GM12874 (cell line): Measurements from ENCODE around the gene LSM10.

Experiments
- TF ChIP-seq, protein P1 (sequence below): IDR thresholded peaks from 2 replicates; pipeline ENCODE4 v1.5.1; 2011; ENCODE audit warnings: low read depth, mild to moderate bottlenecking, control low read depth, low read length, moderate library complexity; ENCODE audit not compliant: insufficient read depth

The LSM10 gene

DNA sequence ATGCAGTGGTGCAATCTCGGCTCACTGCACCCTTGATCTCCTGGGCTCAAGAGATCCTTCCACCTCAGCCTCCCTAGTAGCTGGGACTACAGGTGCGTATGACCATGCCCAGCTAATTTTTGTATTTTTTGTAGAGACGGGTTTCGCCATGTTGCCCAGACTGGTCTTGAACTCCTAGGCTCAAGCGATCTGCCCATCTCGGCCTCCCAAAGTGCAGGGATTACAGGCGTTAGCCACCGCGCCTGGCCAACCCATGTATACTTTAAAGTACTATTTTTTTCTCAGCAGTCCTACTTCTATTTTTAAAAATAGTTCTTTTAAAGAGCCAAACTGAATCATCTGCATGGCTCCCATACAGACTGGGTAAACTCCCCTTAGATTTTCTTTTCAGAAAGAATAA, 15.5 kb downstream of the LSM10 start:
- TF ChIP-seq, protein P1, sequence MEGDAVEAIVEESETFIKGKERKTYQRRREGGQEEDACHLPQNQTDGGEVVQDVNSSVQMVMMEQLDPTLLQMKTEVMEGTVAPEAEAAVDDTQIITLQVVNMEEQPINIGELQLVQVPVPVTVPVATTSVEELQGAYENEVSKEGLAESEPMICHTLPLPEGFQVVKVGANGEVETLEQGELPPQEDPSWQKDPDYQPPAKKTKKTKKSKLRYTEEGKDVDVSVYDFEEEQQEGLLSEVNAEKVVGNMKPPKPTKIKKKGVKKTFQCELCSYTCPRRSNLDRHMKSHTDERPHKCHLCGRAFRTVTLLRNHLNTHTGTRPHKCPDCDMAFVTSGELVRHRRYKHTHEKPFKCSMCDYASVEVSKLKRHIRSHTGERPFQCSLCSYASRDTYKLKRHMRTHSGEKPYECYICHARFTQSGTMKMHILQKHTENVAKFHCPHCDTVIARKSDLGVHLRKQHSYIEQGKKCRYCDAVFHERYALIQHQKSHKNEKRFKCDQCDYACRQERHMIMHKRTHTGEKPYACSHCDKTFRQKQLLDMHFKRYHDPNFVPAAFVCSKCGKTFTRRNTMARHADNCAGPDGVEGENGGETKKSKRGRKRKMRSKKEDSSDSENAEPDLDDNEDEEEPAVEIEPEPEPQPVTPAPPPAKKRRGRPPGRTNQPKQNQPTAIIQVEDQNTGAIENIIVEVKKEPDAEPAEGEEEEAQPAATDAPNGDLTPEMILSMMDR: no peak

DNA sequence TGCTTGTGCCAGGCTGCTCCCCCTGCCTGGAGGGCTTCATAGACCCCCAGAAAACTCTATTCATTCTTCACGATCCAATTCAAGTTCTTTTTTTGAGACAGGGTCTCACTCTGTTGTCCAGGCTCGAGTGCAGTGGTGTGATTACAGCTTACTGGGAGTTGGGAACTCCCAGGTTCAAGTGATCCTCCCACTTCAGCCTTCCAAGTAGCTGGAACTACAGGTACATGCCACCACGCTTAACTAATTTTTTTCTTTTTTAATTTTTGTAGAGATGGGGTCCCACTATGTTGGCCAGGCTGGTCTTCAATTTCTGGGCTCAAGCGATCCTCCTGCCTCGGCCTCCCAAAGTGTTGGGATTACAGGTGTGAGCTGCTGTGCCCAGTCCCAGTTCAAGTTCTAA, 16.3 kb downstream of the LSM10 start:
- TF ChIP-seq, protein P1: no peak

DNA sequence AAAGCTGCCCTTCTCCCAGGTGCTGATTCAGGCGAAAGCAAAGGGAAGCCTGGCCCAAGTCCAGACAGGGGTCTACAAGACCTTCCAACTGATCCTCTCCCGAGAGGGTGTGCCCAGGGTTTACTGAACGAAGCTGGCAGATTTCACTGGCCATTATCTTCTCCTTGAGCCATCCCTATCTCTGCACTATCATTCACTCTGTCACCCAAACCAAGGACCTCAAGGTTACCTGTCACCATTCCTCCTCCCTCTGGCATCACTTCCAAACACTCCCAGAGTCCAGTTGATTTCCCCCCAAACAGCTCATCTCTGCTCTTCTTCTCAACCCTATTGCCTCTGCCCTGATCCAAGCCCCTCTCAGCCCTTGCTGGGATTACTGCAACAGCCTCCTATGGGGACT, 16.9 kb downstream of the LSM10 start:
- TF ChIP-seq, protein P1: no peak

DNA sequence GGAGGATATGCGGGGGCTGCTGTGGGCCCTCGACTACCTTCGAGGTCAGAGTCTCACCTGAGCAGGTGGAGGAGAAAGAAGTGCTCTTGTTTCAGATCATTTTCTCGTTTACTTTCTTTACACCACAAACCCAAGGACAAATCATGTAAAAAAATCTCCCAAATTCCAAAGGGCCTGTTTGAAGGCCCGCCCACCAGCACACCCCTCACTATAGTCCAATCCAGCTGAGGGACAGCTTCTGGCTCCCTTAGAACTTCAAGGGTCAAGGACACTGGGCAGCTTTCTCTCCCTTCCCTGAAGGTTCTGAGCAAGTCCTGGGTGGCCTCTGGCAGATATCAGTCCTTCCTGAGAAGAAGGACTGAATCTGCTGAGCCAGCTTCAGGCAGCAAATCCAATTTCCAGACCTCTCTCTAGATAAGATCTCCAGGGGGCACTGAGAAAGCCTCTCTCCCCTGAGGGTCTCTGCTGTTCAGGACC, 17.5 kb downstream of the LSM10 start:
- TF ChIP-seq, protein P1: no peak

DNA sequence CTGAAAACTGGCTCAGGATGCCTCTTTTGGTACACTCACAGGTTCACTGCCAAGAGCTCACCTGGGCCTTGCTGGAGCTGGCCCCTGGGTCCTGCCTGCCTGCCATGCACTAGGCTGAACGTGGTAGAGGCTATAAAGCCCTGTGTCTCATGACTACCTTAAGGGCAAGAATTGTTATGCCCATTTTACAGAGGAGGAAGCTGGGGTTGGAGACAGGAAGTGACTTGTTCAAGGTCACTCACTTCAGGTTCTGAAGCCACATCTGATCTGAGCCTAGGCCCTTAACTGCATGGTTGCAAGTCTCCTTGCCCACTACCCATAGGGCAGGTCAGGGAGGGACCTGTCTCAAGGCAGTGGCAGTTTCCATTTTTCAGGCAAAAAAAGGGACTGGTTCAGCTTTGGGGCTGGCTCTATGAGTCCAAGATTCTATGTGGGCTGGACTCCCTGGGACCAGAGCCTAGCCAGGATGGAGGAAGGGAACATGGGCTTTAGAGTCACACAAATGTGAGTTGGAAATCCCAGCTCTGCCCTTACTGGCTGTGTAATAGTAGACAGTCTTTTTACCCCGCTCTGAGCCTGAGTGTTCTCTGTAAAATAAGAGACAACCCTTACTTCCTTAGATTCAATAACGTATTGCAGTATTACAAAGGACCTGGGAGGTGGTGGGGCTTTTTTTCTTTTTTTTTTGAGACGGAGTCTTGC, 19.8 kb downstream of the LSM10 start:
- TF ChIP-seq, protein P1: no peak

DNA sequence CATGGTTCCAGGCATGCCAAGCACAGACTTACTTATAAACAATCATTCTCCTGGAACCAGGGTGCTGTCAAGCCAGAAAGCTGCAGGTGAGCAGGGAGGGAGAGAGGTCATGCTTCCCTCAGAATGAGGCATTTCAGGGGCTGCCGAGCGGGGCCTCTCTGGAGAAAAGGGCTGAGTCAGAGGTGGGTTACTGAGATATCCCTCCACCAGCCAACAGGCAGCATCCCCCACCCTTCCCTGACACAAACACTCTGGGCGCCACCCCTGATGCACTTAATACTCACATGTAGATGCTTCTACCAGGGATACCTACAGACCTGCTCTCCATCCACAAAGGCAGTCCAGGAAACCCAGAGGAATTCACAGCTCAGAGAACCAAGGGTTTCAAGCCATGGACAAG, 25.1 kb downstream of the LSM10 start:
- TF ChIP-seq, protein P1: no peak

DNA sequence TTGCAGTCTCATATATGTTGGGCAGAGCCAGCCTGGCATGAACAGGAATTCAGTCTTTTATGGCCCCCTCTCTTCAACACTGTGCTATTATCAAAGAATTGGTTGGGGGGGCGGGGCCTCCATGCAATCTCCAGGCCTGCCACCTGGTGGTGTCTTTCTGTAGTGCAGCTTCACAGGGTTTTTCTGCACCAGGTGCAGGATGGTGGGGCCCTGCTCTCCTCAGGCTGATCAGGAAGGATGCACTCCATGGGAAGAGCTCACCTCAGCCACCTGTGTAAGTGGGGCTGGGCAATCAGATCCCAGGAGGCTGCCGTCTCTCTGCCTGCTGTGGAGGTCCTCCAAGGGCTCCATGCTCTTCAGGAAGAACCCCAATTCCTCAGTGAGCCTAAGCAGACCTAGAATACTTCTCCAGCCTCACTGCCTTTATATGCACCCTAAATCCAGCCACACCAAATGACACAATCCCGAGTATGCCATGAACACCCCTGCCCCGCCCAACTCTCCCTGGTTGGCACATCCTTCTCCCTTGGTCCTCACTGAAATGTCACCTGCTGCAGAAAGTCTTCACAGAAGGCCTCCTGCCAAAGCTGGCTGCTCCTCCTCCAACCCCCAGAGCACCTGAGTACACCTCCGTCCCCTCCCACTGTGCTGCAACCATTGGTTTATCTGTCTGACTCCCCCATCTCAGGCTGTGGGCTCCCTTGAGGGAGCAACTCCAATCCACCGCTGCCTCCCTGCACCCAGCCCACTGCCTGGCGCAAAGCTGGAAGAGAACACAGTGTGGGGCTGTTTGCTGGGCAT, 28.4 kb downstream of the LSM10 start:
- TF ChIP-seq, protein P1: peak; percentile 87
